Measurements from ENCODE around the gene THBS3.
A peak's percentile ranks its signal among the peaks of the same experiment; 100 is the strongest.
"Not testable (repeated sequence)": the region's sequence is repeated elsewhere in the genome, so short reads cannot be mapped to it uniquely, and the experiment has no call there.

The THBS3 gene

GRCh38 chr1:155174324-155175280 is 33.1 kb downstream of the THBS3 start:
- no peak for DNase-seq (ENCODE audit: low read depth, low spot score)

- no peak for DNase-seq (ENCODE audit: low read depth, low spot score)
Measured at GRCh38 chr1:155173478-155174323, 34.0 kb downstream of the THBS3 start, which contains the start of gene TRIM46. TRIM46 (plus strand) TSS chr1:155173849; CDS start chr1:155173967, 118 bp downstream.

GRCh38 chr1:155172732-155173477 is 34.8 kb downstream of the THBS3 start, which contains the start of gene KRTCAP2:
KRTCAP2 (minus strand) TSS chr1:155173304; CDS start chr1:155173224, 80 bp downstream.
- peak; percentile 85 for DNase-seq (ENCODE audit: low read depth, low spot score)

DNA sequence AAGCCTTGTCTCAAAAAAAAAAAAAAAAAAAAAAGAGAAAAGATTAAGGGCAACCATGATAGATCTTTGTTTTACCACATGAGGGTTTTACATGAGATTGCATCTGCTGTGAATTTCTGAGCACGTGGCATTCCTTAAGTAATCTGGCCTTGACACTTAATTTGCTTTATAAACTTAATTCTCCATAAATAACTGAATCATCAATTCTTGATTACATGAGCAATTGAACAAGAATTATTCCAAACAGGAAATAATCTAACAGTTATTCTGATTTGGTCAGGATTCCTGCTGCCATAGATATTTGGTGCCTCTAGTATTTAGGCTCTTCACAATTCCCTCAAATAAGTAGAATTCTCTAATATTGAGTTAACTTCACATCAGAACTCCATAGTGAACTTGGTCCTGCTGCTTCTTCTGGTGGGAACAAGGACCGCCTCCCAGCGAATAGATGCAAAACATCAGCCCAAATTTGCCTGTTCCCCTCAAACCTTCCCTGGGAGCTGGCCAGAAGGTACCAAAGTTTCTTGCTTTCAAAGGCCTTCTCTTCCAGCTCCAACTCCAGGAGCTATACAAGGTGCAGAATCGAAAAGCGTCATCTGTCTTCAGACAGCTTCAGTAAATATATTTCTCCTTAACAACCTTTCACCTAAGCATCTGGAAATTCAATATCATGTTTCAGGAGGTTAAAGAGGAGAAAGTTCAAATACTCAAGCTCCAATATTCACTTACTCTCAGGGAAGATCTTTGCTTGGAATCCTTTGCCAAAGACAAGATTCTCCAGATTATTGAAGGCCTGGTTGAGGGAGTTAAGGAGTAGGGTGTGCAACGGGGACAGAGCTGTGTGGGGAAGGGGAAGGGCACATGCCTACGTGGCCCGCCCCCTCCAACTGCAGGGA is 35.6 kb downstream of the THBS3 start:
- DNase-seq (ENCODE audit: low read depth, low spot score) = no peak

DNA sequence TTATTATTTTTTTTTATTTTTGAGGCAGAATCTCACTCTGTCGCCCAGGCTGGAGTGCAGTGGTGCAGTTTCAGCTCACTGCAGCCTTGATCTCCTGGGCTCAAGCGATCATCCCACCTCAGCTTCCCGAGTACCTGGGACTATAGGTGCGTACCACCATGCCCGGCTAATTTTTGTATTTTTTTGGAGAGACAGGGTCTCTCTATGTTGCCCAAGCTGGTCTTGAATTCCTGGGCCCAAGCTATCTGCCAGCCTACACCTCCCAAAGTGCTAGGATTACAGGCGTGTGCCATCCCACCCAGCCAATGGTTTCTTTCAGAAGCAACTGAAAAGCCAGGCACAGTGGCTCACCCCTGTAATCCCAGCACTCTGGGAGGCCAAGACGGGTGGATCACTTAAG is 36.9 kb downstream of the THBS3 start:
- DNase-seq (ENCODE audit: low read depth, low spot score) = no peak

DNA sequence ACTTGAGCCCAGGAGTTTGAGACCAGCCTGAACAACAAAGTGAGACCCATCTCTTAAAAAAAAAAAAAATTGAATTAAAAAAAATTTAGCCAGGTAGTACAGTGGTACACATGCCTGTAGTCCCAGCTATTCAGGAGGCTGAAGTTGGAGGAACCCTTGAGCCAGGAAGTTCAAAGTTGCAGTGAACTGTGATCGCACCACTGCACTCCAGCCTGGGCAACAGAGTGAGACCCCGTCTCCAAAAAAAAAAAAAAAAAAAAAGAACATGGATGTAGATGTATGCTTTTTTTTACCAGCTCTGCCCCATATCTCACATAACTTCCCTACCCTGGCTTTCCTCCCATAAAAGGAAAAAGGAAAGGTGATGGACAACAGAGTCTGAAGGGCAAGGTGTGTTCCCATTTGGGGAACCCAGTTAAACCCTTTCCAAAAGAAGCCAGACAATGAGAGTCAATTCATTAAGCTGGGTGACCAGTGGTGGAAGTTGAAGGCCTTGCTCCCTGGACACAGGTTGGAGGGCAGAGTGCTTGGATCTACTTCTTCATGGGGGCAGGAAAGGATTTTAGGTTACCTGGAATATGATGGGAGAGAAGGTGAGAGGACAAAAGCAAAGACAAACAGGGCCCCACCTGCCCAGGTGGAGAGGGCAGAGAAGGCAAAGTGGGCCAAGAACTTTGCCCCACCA is 37.5 kb downstream of the THBS3 start:
- DNase-seq (ENCODE audit: low read depth, low spot score) = no peak

DNA sequence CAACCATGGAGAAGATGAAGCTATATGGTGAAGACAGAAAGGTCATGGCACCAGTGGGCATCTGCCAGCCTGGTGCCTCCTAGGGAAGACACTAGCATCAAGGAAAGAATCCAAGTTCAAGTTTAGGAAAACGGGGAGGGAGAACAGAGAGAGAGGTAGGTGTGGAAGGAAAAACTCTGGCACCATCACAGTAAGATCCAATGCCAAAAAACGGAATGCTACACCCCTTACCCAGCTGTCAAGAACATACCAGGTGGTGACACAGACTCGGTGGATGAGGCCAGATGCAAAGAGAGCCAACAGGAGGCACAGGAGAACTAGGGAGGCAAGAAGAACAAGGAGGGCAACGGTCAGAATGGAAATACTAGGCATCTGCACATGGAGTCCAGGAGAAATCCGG is 38.2 kb downstream of the THBS3 start:
- no peak for DNase-seq (ENCODE audit: low read depth, low spot score)

GRCh38 chr1:155168456-155169210 is 39.1 kb downstream of the THBS3 start:
- no peak for DNase-seq (ENCODE audit: low read depth, low spot score)

- not testable (repeated sequence) for DNase-seq (ENCODE audit: low read depth, low spot score)
Measured at GRCh38 chr1:155168105-155168445, 39.6 kb downstream of the THBS3 start.

DNA sequence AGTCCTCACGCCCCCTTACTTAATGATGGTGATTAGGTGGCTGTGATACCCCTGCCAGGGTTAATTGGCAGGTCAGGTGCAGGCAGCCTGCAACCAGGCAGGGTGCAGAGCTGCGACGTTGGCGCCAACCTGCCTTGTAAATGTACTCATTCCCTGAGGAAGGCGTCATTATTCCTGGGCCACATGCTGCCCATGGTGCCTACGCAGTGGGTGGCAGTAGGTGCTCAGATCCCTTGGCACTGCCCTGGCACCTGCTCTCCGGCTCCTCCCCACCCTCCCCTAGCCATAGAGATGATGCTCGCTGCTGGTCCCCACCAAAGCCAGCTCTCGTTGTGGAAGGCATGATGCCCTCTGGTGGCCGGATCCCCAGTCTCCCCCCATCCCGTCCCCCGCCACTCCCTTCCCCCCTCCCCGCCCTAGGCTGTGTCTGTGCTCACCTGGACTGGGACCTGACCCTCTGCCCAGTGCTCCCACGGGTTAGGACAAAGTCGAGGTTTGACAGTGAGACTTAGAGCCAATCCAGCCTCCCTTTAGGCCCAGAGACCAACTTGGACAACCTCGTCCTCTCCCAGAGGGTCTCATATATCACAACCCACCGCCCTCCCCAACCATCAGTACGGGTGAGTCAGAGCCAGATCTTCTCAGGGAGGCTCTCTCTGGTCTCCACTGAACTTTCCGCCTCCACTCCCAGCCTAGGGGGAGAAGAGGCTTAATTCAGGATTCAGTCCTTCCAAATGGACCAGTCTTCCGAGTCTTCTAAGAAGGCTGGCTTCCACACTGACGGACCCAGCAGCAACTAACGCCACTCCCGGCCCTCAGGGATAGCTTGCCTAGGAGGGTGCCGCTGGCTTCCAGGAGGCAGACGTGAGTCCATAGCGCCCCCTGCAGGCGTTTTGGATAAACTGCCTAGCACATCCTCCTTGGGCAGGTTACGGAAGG is 40.3 kb downstream of the THBS3 start:
- DNase-seq (ENCODE audit: low read depth, low spot score) = peak; percentile 67

- no peak for DNase-seq (ENCODE audit: low read depth, low spot score)
Measured at GRCh38 chr1:155166471-155167165, 41.1 kb downstream of the THBS3 start.

DNA sequence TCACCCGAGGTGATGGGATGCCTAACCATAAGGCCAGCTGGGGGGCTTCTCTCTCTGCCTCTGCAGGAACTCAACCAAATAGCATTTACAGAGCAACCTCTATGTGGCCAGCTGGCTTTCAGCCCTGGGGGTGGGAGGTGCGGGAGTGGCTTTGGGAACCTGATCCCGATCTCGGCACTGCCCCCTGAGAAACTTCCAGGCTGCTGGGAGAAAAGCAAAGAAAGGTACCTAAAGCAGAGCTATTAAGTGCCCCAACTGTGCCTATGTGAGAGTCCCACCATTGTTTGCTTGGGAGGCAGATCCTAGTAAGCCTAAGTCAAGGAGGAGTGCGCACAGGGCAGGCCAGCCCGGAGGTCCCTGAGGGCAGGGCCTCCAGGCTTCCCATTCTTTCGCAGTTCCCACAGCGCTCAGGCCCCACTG is 41.6 kb downstream of the THBS3 start:
- no peak for DNase-seq (ENCODE audit: low read depth, low spot score)

GRCh38 chr1:155164625-155165024 is 43.1 kb downstream of the THBS3 start:
- not testable (repeated sequence) for DNase-seq (ENCODE audit: low read depth, low spot score)

DNA sequence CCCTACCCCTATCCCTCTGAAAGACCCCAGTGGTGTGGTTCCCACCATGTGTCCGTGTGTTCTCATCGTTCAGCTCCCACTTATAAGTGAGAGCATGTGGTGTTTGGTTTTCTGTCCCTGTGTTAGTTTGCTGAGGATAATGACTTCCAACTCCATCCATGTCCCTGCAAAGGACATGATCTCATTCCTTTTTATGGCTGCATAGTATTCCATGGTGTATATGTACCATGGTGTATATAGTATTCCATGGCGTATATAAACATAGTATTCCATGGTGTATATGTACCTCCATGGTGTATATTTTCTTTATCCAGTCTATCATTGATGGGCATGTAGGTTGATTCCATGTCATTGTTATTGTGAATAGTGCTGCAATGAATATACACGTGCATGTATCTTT is 43.9 kb downstream of the THBS3 start:
- not testable (repeated sequence) for DNase-seq (ENCODE audit: low read depth, low spot score)

GRCh38 chr1:155162631-155163030 is 45.1 kb downstream of the THBS3 start:
- DNase-seq (ENCODE audit: low read depth, low spot score) = not testable (repeated sequence)

DNA sequence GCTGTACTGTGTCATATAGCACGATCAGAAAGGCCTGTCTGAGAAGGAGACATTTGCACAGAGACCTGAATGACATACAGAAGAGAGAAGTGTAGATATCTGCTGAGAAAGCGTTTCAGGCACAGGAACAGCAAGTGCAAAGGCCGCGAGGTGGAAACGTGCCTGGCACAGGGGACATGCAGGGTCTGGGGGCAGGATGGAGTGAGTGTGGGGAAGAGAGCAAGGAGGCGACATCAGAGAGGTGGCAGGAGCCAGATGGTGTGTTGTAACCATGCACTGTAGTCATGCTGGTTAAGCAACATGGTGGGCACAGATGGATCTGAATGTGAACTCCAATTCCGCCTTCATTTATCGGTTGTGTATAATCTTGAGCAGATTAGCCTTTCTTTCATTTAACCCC is 47.6 kb downstream of the THBS3 start:
- DNase-seq (ENCODE audit: low read depth, low spot score) = no peak

DNA sequence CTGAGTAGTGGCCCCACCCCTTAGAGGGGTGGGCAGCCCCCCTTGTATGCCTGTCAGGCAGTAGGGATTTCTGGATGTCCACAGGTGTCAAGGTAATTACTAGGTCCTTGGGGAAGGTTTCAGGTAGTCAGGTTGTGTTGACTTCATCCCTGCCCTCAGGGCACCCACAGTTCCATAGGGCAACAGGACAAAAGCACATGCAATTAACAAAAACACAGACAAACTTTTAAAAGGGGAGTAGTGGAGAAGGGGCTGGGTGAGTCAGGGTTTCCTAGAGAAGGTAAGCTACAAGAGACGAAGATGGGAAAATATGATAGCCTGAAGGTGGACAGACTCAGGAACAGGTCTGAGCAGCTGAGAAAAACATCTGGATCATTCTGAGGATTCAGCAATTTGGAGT is 48.7 kb downstream of the THBS3 start:
- no peak for DNase-seq (ENCODE audit: low read depth, low spot score)

All from activated naive CD8-positive, alpha-beta T cell treated with anti-CD3 and anti-CD28 coated beads, Interleukin-2, amount 50 U/mL, for 16 hours (primary cell).